HG03060 (cell line): ENCODE results near the gene PADI2.

Source experiments
- ATAC-seq: cut with Tn5 transposase; IDR thresholded peaks from one replicate; pipeline ENCODE4 v1.9.1; 2021; ENCODE audit warnings: low read depth, moderate number of reproducible peaks; ENCODE audit not compliant: unreplicated experiment

PADI2 gene

GRCh38 chr1:17061892-17062291, 57.4 kb downstream of the PADI2 start:
- ATAC-seq: no peak

- no peak for ATAC-seq
Observed at GRCh38 chr1:17061486-17061885, 57.8 kb downstream of the PADI2 start.

GRCh38 chr1:17060306-17060749, 58.9 kb downstream of the PADI2 start:
- ATAC-seq: no peak

- ATAC-seq: no peak
Observed at GRCh38 chr1:17059391-17060305, 59.6 kb downstream of the PADI2 start.

GRCh38 chr1:17056551-17056950, 62.7 kb downstream of the PADI2 start:
- ATAC-seq: no peak

- no peak for ATAC-seq
Observed at GRCh38 chr1:17055801-17056200, 63.5 kb downstream of the PADI2 start.

GRCh38 chr1:17053685-17054410, 65.4 kb downstream of the PADI2 start, which contains the start of gene SDHB:
Gene SDHB, minus strand, starts transcription at chr1:17054032. Its CDS starts 13 bp downstream, at chr1:17054019.
- peak; percentile 96 for ATAC-seq

- ATAC-seq: no peak
Observed at GRCh38 chr1:17053086-17053684, 66.1 kb downstream of the PADI2 start.

GRCh38 chr1:17052641-17053040, 66.6 kb downstream of the PADI2 start:
- no peak for ATAC-seq

- no peak for ATAC-seq
Observed at GRCh38 chr1:17052038-17052437, 67.2 kb downstream of the PADI2 start.

- no peak for ATAC-seq
Observed at GRCh38 chr1:17047924-17048323, 71.3 kb downstream of the PADI2 start.

GRCh38 chr1:17046334-17046657, 73.0 kb downstream of the PADI2 start:
- no peak for ATAC-seq

GRCh38 chr1:17045634-17046333, 73.5 kb downstream of the PADI2 start:
- ATAC-seq: no peak

- no peak for ATAC-seq
Observed at GRCh38 chr1:17045150-17045549, 74.1 kb downstream of the PADI2 start.

- ATAC-seq: no peak
Observed at GRCh38 chr1:17043676-17044075, 75.6 kb downstream of the PADI2 start.

- ATAC-seq: no peak
Observed at GRCh38 chr1:17040135-17040534, 79.1 kb downstream of the PADI2 start.

GRCh38 chr1:17039522-17039921, 79.7 kb downstream of the PADI2 start:
- ATAC-seq: no peak

- no peak for ATAC-seq
Observed at GRCh38 chr1:17033481-17033880, 85.8 kb downstream of the PADI2 start.

- no peak for ATAC-seq
Observed at GRCh38 chr1:17032741-17033140, 86.5 kb downstream of the PADI2 start.

- ATAC-seq: no peak
Observed at GRCh38 chr1:17031436-17031835, 87.8 kb downstream of the PADI2 start.

- ATAC-seq: no peak
Observed at GRCh38 chr1:17030206-17030605, 89.0 kb downstream of the PADI2 start.
